SU-DHL-6 (cell line): ENCODE results near the gene COL1A1.

ENCODE experiments used
- H2AFZ ChIP-seq: fragments of 200-600 bp; sonication (generic); 2 replicates; pipeline ENCODE4 v1.6.1; 2014; ENCODE audit warnings: low read depth, mild to moderate bottlenecking, moderate library complexity, mixed read lengths, antibody characterized with exemption, low read length; ENCODE audit not compliant: severe bottlenecking
- H3F3A ChIP-seq: fragments of 200-600 bp; shearing (Covaris generic); 2 replicates; pipeline ENCODE4 v1.6.0; 2016; ENCODE audit warnings: antibody characterized with exemption, mild to moderate bottlenecking; ENCODE audit not compliant: insufficient read depth
- H3K27ac ChIP-seq: fragments of 200-600 bp; sonication (generic); 2 replicates; pipeline ENCODE4 v1.5.1; 2016; ENCODE audit warnings: low read depth, mild to moderate bottlenecking, low read length, moderate library complexity, mixed read lengths
- H3K27me3 ChIP-seq: fragments of 200-600 bp; sonication (generic), shearing (Covaris generic); 2 replicates; pipeline ENCODE4 v1.6.0; 2014; ENCODE audit warnings: mild to moderate bottlenecking, low read length
- H3K36me3 ChIP-seq: fragments of 200-600 bp; sonication (generic); 2 replicates; pipeline ENCODE4 v1.6.1; 2014; ENCODE audit warnings: mild to moderate bottlenecking, low read length, mixed read lengths
- H3K4me2 ChIP-seq: fragments of 300-600, 200-600 bp; shearing (Covaris generic), sonication (generic); 2 replicates; pipeline ENCODE4 v1.6.0; 2014; ENCODE audit warnings: low read length, low read depth, mild to moderate bottlenecking; ENCODE audit not compliant: poor library complexity, severe bottlenecking
- H3K4me3 ChIP-seq: fragments of 200-600 bp; sonication (generic); 2 replicates; pipeline ENCODE4 v1.5.1; 2014; ENCODE audit warnings: antibody characterized with exemption, low read length, mild to moderate bottlenecking, mixed read lengths; ENCODE audit not compliant: insufficient read depth, poor library complexity, severe bottlenecking
- H3K79me2 ChIP-seq: fragments of 200-600 bp; sonication (generic); 2 replicates; pipeline ENCODE4 v1.6.1; 2014; ENCODE audit warnings: mild to moderate bottlenecking, low read length, moderate library complexity; ENCODE audit not compliant: insufficient read depth
- H3K9ac ChIP-seq: fragments of 200-600 bp; sonication (generic); 2 replicates; pipeline ENCODE4 v1.7.0; 2014; ENCODE audit warnings: mild to moderate bottlenecking, low read length
- H3K9me2 ChIP-seq: fragments of 200-600 bp; sonication (generic); replicated peaks from 2 replicates; pipeline ENCODE4 v1.6.1; 2014; ENCODE audit warnings: low read length; ENCODE audit not compliant: insufficient read depth
- H3K9me3 ChIP-seq: fragments of 200-600 bp; sonication (generic); 2 replicates; pipeline ENCODE4 v1.6.1; 2014; ENCODE audit warnings: low read length, mixed read lengths; ENCODE audit not compliant: insufficient read depth
- H4K20me1 ChIP-seq: fragments of 200-600 bp; sonication (generic); 2 replicates; pipeline ENCODE4 v1.6.1; 2014; ENCODE audit warnings: low read depth, mild to moderate bottlenecking, antibody characterized with exemption, low read length, moderate library complexity, mixed read lengths
- CTCF ChIP-seq: fragments of 200-600 bp; sonication (generic); IDR thresholded peaks from one replicate; pipeline ENCODE4 v1.5.1; 2017; ENCODE audit warnings: antibody characterized with exemption, mild to moderate bottlenecking, low read length, moderate library complexity; ENCODE audit not compliant: insufficient read depth, poor library complexity, severe bottlenecking
- EZH2phosphoT487 ChIP-seq: fragments of 200-600 bp; sonication (generic), shearing (Covaris generic); conservative IDR thresholded peaks from 2 replicates; pipeline ENCODE4 v1.6.1; 2018; ENCODE audit warnings: mild to moderate bottlenecking, antibody characterized with exemption, low read length, moderate library complexity, mixed read lengths

Gene COL1A1

DNA sequence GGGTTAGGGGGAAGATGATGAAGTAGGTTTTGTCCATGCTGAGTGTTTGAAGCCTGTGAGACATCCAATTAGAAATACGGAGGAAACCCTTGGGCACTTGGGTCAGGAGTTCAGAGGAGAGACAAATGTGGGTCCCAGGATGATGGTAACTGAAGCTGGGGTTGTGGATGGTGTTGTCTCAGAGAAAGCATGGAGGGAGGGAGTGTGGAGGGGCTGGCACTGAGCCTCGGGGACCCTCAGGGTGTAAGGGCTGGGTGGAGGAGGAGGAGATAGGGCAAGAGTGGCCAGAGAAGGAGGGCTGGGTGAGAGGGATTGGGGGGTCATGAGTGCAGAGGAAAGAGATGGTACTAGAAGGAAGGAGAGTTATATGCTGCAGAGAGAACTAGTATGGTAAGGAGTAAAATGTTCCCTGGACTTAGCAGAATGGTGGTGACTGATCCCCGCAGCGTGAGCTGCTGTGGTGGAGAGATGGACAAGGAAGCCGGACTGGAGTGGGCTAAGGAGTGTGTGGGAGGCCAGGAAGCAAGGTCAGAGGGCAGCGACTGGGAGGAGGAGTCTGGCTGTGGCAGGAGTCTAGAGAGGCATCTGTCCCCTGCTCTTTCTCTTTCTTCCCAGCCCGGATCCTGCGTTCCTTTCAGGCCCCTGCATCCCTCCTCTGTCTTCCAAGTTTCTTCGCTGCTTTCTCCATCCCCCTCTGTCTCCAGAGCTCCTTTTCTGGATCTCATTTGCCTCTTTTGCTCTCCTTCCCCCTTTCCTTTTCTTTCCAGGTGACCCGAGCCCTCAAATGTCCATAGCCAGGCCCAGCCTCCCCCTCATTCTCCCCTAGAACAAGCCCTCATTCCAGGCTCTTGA lies 3.9 kb upstream of the COL1A1 start:
- no peak overlapping the region for H3K4me2 ChIP-seq
- no peak overlapping the region for H2AFZ ChIP-seq
- no peaks in the 10 kb centered on the region for H3K36me3 ChIP-seq
- H3F3A ChIP-seq: no peaks in the 10 kb centered on the region
- TF ChIP-seq CTCF (no peak), EZH2phosphoT487 (no peak)
- H3K9ac ChIP-seq: no peak overlapping the region
- no peak overlapping the region for H3K4me3 ChIP-seq
- no peaks in the 10 kb centered on the region for H3K27me3 ChIP-seq
- no peaks in the 10 kb centered on the region for H3K9me3 ChIP-seq
- H3K27ac ChIP-seq: no peak overlapping the region
- H3K79me2 ChIP-seq: no peaks in the 10 kb centered on the region
- no peaks in the 10 kb centered on the region for H3K9me2 ChIP-seq
- no peaks in the 10 kb centered on the region for H4K20me1 ChIP-seq

GRCh38 chr17:50204431-50204830 lies 3.0 kb upstream of the COL1A1 start:
- Histone ChIP-seq H3K4me3 (no peak overlapping the region), H3K79me2 (no peaks in the 10 kb centered on the region), H3K27me3 (no peaks in the 10 kb centered on the region), H3K36me3 (no peaks in the 10 kb centered on the region), H3K9me3 (no peaks in the 10 kb centered on the region), H3K27ac (no peak overlapping the region), H3F3A (no peaks in the 10 kb centered on the region), H3K9me2 (no peaks in the 10 kb centered on the region), H2AFZ (no peak overlapping the region), H3K9ac (no peak overlapping the region), H3K4me2 (no peak overlapping the region), H4K20me1 (no peaks in the 10 kb centered on the region)
- TF ChIP-seq EZH2phosphoT487 (no peak), CTCF (no peak)

- no peak overlapping the region for H3K27ac ChIP-seq
- H2AFZ ChIP-seq: no peak overlapping the region
- H3K9ac ChIP-seq: no peak overlapping the region
- H3F3A ChIP-seq: no peaks in the 10 kb centered on the region
- no peaks in the 10 kb centered on the region; the same call in 1 of the 2 replicates for H4K20me1 ChIP-seq
- TF ChIP-seq CTCF: no peak
- TF ChIP-seq EZH2phosphoT487: no peak
- H3K27me3 ChIP-seq: no peaks in the 10 kb centered on the region
- H3K9me3 ChIP-seq: no peaks in the 10 kb centered on the region
- H3K9me2 ChIP-seq: no peaks in the 10 kb centered on the region
- no peaks in the 10 kb centered on the region for H3K36me3 ChIP-seq
- H3K79me2 ChIP-seq: no peaks in the 10 kb centered on the region
- H3K4me2 ChIP-seq: no peak overlapping the region
- no peak overlapping the region for H3K4me3 ChIP-seq
Measured at GRCh38 chr17:50203604-50204345, 2.3 kb upstream of the COL1A1 start.
